Smooth muscle cell (in vitro differentiated cells): ENCODE measurements around the gene CBFA2T3. TPM values are rescaled to one million over a fixed set of nuclear protein-coding genes. Genes with fewer than 3 reads are reported as not detected.

Experiments used
- DNase-seq: peaks from one replicate; lab custom pipeline; 2025; ENCODE audit not compliant: unreplicated experiment; lab: John Stamatoyannopoulos, UW
- H2AFZ ChIP-seq: fragments of 200-600 bp; sonication (generic); 2 replicates; pipeline ENCODE4 v1.6.0; 2016; ENCODE audit warnings: antibody characterized with exemption, low read depth, mild to moderate bottlenecking
- H3F3A ChIP-seq: fragments of 200-600 bp; sonication (generic); 2 replicates; pipeline ENCODE4 v1.6.0; 2017; ENCODE audit warnings: antibody characterized with exemption, low read depth
- H3K27ac ChIP-seq: fragments of 200-600 bp; sonication (generic); 2 replicates; pipeline ENCODE4 v1.5.1; 2016; ENCODE audit warnings: low read depth, mild to moderate bottlenecking
- H3K27me3 ChIP-seq: fragments of 200-600 bp; sonication (generic); 2 replicates; pipeline ENCODE4 v1.6.1; 2016; ENCODE audit warnings: low read depth, mild to moderate bottlenecking
- H3K36me3 ChIP-seq: fragments of 200-600 bp; sonication (generic); 2 replicates; pipeline ENCODE4 v1.5.1; 2016; ENCODE audit warnings: low read depth
- H3K4me1 ChIP-seq: fragments of 200-600 bp; sonication (generic); 2 replicates; pipeline ENCODE4 v1.5.1; 2016; ENCODE audit warnings: low read depth
- H3K4me2 ChIP-seq: fragments of 200-600 bp; sonication (generic); 2 replicates; pipeline ENCODE4 v1.6.0; 2016; ENCODE audit warnings: mild to moderate bottlenecking
- H3K4me3 ChIP-seq: fragments of 200-600 bp; sonication (generic); 2 replicates; pipeline ENCODE4 v1.5.1; 2016; ENCODE audit warnings: mild to moderate bottlenecking
- H3K79me2 ChIP-seq: fragments of 200-600 bp; sonication (generic); 2 replicates; pipeline ENCODE4 v1.6.0; 2016; ENCODE audit warnings: low read depth, mild to moderate bottlenecking
- H3K9ac ChIP-seq: fragments of 200-600 bp; sonication (generic); 2 replicates; pipeline ENCODE4 v1.6.0; 2016; ENCODE audit warnings: low read depth
- H3K9me3 ChIP-seq: fragments of 200-600 bp; sonication (generic); replicated peaks from 2 replicates; pipeline ENCODE4 v1.5.1; 2016; ENCODE audit warnings: low read depth
- H4K20me1 ChIP-seq: fragments of 200-600 bp; sonication (generic); 2 replicates; pipeline ENCODE4 v1.6.0; 2016; ENCODE audit warnings: low read depth
- CTCF ChIP-seq: fragments of 200-600 bp; sonication (generic); IDR thresholded peaks from 2 replicates; pipeline ENCODE4 v1.5.1; 2017; ENCODE audit warnings: borderline replicate concordance, mild to moderate bottlenecking, antibody characterized with exemption; ENCODE audit not compliant: insufficient read depth, poor library complexity, severe bottlenecking
- WGBS: methylation state at CpG from one replicate; pipeline ENCODE4 v1.1.7; 2016; ENCODE audit warnings: low lambda C conversion rate; 5-methylcytosine and 5-hydroxymethylcytosine counted together
- polyA plus RNA-seq: library from polyadenylated mRNA; unstranded; fragments of >200 nt; fragmentation: Nextera tagmentation; extraction: Ambion mirVana; gene quantifications from 2 replicates; pipeline ENCODE4 v1.2.1, GENCODE V29; 2016
- total RNA-seq: library from RNA; depleted of rRNA; stranded (reverse); fragments of >200 nt; gene quantifications from 2 replicates; pipeline ENCODE4 v1.2.3, GENCODE V29; 2014

CBFA2T3 gene
- total and polyA plus RNA-seq, 2 experiments from 2014 or later: 0.25 TPM; not detected in 1

DNA sequence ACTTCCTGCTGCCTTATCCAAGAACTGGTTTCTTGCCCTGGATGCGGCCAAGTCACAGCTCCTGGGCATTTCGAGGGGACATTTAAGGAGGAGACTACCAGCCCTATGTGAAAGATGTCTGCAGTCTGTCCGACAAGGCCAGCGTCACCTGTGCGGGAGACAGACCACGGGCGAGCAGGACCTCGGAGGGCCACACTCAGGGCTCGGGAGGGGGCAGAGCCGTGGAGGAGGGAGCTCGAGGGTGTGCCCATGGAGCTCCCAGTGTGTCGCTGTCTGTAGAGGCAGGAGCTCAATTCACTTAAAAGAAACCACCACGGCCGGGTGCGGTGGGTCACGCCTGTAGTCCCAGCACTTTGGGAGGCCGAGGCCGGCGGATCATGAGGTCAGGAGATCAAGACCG, 33.3 kb downstream of the CBFA2T3 start:
- H2AFZ ChIP-seq: no peak overlapping the region
- H3K4me1 ChIP-seq: no peaks in the 10 kb centered on the region
- H3K27ac ChIP-seq: no peak overlapping the region
- no peaks in the 10 kb centered on the region for H3K9me3 ChIP-seq
- no peak overlapping the region for H3K4me2 ChIP-seq
- no peaks in the 10 kb centered on the region for H3F3A ChIP-seq
- H3K9ac ChIP-seq: no peak overlapping the region
- 90% methylated on average over 20 of the region's 20 CpGs for WGBS
- no peaks in the 10 kb centered on the region for H3K79me2 ChIP-seq
- no peak for DNase-seq
- H4K20me1 ChIP-seq: no peaks in the 10 kb centered on the region
- H3K4me3 ChIP-seq: no peak overlapping the region
- no peak for TF ChIP-seq CTCF
- H3K36me3 ChIP-seq: no peaks in the 10 kb centered on the region
- peaks cover 76% of the 10 kb centered on the region for H3K27me3 ChIP-seq

DNA sequence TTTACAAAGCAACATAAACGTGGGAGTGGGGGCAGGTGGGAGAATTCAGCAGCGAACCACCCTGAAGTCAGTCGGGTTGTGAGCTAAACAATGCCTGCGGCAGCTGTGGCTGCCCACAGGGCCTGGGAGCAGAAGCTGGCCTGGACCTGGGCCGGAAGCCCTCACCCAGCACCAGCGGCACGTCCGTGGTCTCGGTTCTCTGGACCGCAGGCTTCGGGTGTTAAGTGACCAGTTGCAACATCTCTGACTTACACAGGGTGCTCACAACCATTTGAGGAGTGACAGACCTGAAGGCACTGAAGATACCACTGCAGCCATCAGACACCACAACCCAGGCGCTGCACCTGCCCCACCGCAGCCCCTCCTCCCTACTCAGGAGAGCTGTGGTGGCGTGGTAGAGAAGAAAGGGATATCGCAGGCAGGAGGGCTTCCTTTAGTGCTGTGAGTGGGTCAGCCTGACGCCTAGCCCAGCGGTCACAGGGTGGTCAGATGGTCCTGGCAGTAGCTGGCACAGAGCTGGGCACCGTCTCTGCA, 33.8 kb downstream of the CBFA2T3 start:
- no peak overlapping the region for H3K9ac ChIP-seq
- no peak overlapping the region for H3K4me2 ChIP-seq
- no peaks in the 10 kb centered on the region for H3F3A ChIP-seq
- 86% methylated on average over 18 of the region's 18 CpGs for WGBS
- H2AFZ ChIP-seq: no peak overlapping the region
- H3K4me1 ChIP-seq: no peaks in the 10 kb centered on the region
- H3K79me2 ChIP-seq: no peaks in the 10 kb centered on the region
- H3K4me3 ChIP-seq: no peak overlapping the region
- TF ChIP-seq CTCF: no peak
- H3K27me3 ChIP-seq: peaks cover 71% of the 10 kb centered on the region
- no peaks in the 10 kb centered on the region for H3K9me3 ChIP-seq
- no peaks in the 10 kb centered on the region for H4K20me1 ChIP-seq
- no peak for DNase-seq
- no peak overlapping the region for H3K27ac ChIP-seq
- no peaks in the 10 kb centered on the region for H3K36me3 ChIP-seq

GRCh38 chr16:88941913-88942909, 34.8 kb downstream of the CBFA2T3 start:
- H3K4me1 ChIP-seq: no peaks in the 10 kb centered on the region
- no peak overlapping the region for H3K27ac ChIP-seq
- H3K9me3 ChIP-seq: no peaks in the 10 kb centered on the region
- H3K36me3 ChIP-seq: no peaks in the 10 kb centered on the region
- H3F3A ChIP-seq: no peaks in the 10 kb centered on the region
- peak overlapping the region; percentile 78 for H3K4me2 ChIP-seq
- H3K9ac ChIP-seq: no peak overlapping the region
- WGBS: 42% methylated on average over 40 of the region's 54 CpGs
- peak; percentile 58 for TF ChIP-seq CTCF
- H3K27me3 ChIP-seq: peaks cover 62% of the 10 kb centered on the region
- DNase-seq: no peak
- H2AFZ ChIP-seq: no peak overlapping the region
- H3K4me3 ChIP-seq: peak overlapping the region; percentile 30
- H4K20me1 ChIP-seq: no peaks in the 10 kb centered on the region
- no peaks in the 10 kb centered on the region for H3K79me2 ChIP-seq
